CD4-positive, alpha-beta T cell treated with Interleukin-4 for 1 hour (primary cell): ENCODE measurements around the gene KANK2.
"Not testable (repeated sequence)": the region's sequence is repeated elsewhere in the genome, so short reads cannot be mapped to it uniquely, and the experiment has no call there.

Source experiments
- DNase-seq, 2 donors: peaks; one replicate each; pipeline ENCODE4 v3.0.0-alpha.2; 2020 to 2022

KANK2 gene

GRCh38 chr19:11169896-11170678 is 27.3 kb downstream of the KANK2 start:
- no peak for DNase-seq

DNA sequence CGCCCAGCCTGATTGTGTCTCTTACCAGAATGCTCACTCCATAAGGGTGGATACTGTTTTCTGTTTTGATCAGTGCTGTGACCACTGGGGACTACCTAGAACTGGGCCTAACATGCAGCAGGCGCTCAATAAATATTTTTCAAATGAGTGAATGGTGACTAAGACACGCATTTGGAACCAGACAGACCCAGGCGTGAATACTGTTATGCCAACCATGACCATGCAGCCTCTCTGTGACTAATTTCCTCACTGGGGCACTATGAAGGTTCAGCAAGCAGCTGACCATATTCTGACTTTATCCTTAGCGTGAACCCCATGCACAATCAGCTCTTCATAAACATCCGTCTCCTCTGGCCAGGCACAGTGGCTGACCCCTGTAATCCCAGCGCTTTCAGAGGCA is 28.8 kb downstream of the KANK2 start:
- DNase-seq = no peak

GRCh38 chr19:11166281-11167142 is 30.8 kb downstream of the KANK2 start:
- DNase-seq = no peak

GRCh38 chr19:11165486-11166030 is 31.8 kb downstream of the KANK2 start:
- DNase-seq = no peak

GRCh38 chr19:11164879-11165406 is 32.4 kb downstream of the KANK2 start:
- DNase-seq = no peak

- DNase-seq = no peak
Measured at GRCh38 chr19:11164296-11164695, 33.0 kb downstream of the KANK2 start.

- DNase-seq = not testable (repeated sequence)
Measured at GRCh38 chr19:11160440-11160768, 36.9 kb downstream of the KANK2 start.

- DNase-seq = no peak
Measured at GRCh38 chr19:11159598-11160439, 37.5 kb downstream of the KANK2 start.

GRCh38 chr19:11155373-11156120 is 41.8 kb downstream of the KANK2 start, which contains the start of gene SPC24:
TSS of gene SPC24 (minus strand) at chr19:11155782. CDS start at chr19:11155776, 6 bp downstream.
- peak; percentile 96 for DNase-seq

DNA sequence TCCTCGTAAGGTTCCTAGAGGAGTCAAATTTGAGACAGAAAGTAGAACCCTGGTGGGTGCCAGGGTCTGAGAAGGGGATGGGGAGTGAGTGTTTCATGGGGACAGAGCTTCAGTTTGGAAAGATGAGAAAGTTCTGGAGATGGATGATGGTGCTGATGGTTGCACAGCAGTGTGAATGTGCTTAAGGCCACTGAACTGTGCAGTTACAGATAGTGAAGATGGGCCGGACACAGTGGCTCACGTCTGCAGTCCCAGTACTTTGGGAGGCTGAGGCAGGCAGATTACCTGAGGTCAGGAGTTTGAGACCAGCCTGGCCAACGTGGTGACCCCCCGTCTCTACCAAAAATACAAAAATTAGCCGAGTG is 42.7 kb downstream of the KANK2 start:
- DNase-seq = no peak

DNA sequence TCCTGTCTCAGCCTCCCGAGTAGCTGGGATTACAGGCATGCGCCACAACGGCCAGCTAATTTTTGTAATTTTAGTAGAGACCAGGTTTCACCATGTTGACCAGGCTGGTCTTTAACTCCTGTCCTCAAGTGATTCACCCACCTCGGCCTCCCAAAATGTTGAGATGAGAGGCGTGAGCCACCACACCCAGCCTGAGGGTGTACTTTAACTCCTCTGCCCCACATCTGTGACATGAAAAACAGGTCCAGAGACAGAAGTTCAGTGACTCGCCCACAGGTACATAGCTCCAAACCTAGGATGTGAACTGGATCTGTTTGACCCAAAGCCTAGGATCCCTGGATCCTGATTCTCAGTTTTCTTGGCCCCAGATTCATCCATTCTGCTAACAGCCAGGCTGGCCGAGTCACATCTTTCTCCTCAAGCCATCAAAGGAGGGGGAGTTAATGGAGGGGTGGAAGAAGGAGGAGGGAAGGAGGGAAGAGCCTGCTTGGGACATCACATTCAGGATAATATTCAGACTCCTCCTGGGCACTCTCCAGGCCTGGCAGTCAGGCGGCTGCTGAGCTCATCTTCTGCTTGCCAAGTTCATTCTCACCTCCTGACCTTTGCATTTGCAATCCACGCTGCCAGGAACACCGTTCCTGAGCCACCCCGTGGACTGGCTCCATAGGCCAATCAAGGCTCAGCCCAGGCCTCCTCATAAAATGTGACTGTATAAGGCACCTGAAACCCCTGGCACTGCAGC is 44.9 kb downstream of the KANK2 start:
- no peak for DNase-seq

DNA sequence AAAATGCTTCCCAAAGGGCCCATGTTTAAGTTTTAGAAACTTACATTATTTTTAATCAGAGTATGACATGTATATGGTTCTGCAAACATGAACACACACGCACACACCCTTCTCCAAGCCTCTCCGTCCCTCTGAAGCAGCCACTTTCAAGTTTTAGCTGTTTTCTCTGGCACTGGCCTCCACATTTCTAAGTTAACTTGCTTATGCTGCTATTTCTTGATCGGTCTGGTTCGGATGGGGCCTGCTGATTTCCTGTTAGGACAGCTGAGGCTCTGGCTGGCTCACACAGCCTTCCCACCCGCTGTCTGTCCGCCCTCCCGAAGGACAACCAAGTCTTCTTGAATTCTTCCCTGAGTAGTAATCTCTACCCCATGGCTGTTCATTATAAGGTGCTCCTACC is 46.2 kb downstream of the KANK2 start:
- no peak for DNase-seq

DNA sequence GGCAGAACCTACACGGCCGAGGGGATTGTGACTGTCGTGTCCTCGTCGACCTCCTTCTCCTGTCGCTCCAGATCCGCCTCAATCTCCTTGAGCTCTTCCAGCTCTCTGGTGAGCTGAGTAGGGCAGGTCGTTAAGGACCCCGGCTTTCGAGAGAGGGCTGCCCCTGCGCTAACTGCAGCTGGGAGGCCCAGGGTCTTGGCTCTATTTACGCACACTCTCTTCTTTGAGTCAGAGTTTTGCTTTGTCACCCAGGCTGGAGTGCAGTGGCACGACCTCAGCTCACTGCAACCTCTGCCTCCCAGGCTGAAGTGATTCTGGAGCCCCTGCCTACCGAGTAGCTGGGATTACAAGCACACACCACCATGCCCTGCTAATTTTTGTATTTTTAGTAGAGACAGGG is 49.3 kb downstream of the KANK2 start:
- DNase-seq = no peak

DNA sequence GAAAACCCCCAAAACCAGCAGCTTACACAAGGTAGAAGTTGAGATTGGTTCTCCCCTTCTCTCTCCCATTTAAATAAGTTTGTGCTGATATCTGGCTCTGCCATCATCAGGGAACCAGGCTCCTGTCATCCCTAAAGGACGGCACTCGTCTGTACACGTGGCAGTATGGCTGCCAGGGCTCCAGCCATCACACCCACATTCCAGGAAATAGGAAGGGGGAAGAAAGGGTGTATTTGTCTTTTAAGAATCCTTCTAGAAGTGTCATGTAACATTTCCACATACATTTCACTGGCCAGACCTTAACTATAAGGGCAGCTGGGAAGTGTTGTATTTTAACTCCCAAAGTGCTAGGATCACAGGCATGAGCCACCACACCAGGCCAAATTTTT is 51.8 kb downstream of the KANK2 start:
- no peak for DNase-seq

- DNase-seq = no peak
Measured at GRCh38 chr19:11142528-11143171, 54.7 kb downstream of the KANK2 start.

DNA sequence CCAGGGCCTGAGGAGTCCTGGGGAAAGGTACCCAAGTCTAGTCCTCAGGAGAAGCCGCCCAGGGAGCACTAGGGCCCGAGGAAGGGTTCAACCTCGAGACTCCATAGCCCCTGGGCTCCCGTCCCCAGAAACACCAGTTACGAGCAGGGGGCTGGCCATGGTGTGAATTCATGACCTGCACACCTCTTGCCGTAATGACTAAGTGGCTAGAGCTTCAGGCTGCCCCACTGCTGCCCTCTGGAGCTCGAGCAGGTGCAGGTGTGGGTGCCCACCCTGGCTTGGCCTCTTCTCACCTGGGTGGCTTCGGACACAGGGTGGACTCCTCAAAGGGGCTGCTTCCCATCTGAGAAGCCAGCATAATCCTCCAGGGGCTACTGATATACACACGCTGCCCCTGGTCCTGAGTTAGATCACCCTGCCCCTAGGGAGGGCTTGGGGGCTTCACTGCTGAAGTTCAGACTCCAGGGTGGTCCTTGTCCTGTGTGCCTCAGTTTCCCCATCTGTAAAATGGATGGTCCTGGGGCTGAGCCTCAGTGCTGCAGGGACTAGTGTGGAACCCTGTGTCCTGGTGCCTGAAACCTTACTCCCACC is 55.3 kb downstream of the KANK2 start:
- no peak for DNase-seq

GRCh38 chr19:11140896-11141295 is 56.4 kb downstream of the KANK2 start:
- no peak for DNase-seq

- not testable (repeated sequence) for DNase-seq
Measured at GRCh38 chr19:11140023-11140538, 57.3 kb downstream of the KANK2 start.

GRCh38 chr19:11138601-11139300 is 58.6 kb downstream of the KANK2 start:
- no peak for DNase-seq
